ENCODE data around the gene ACTRT2. TPM values are rescaled to one million over a fixed set of nuclear protein-coding genes. Genes with fewer than 3 reads are reported as not detected.

The ACTRT2 gene
- total RNA-seq, 1 experiment from 2014 or later: not detected

DNA sequence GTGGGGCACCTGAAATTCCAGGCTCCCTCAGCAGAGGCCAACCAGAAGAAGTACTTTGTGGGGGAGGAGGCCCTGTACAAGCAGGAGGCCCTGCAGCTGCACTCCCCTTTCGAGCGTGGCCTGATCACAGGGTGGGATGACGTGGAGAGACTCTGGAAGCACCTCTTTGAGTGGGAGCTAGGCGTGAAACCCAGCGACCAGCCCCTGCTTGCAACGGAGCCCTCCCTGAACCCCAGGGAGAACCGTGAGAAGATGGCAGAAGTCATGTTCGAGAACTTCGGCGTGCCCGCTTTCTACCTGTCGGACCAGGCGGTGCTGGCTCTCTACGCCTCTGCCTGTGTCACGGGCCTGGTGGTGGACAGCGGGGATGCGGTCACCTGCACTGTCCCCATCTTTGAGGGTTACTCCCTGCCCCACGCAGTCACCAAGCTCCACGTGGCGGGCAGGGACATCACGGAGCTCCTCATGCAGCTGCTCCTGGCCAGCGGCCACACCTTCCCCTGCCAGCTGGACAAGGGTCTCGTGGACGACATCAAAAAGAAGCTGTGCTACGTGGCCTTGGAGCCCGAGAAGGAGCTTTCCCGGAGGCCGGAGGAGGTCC, 634 bp downstream of the ACTRT2 start:
- ATAC-seq: no peak
- Histone ChIP-seq H3K27me3 (ENCODE audit: low read length) (peaks cover 76% of the 10 kb centered on the region), H4K20me1 (ENCODE audit: low read length) (no peaks in the 10 kb centered on the region), H3K9me3 (ENCODE audit: low read length) (no peaks in the 10 kb centered on the region), H3K4me3 (ENCODE audit: low read length) (no peak overlapping the region), H3K36me3 (ENCODE audit: low read depth, low read length) (no peaks in the 10 kb centered on the region), H3K79me2 (ENCODE audit: low read length) (no peaks in the 10 kb centered on the region), H3K4me1 (ENCODE audit: insufficient read depth, low read length) (no peaks in the 10 kb centered on the region), H2AFZ (ENCODE audit: low read length) (no peak overlapping the region), H3K27ac (ENCODE audit: low read length) (no peak overlapping the region), H3F3A (ENCODE audit: low read length, unreplicated experiment) (no peaks in the 10 kb centered on the region), H3K9me2 (replicated peaks; ENCODE audit: low read length) (no peaks in the 10 kb centered on the region), H3K4me2 (ENCODE audit: low read length) (no peak overlapping the region), H3K9ac (ENCODE audit: low read length) (no peak overlapping the region)
- DNase-seq: no peak
- TF ChIP-seq EZH2 (IDR thresholded peaks at IDR 0.05; ENCODE audit: low read length, unreplicated experiment) (no peak), EZH2phosphoT487 (IDR thresholded peaks at IDR 0.05; ENCODE audit: borderline replicate concordance, low read length) (no peak)
- TF ChIP-seq, protein P1, sequence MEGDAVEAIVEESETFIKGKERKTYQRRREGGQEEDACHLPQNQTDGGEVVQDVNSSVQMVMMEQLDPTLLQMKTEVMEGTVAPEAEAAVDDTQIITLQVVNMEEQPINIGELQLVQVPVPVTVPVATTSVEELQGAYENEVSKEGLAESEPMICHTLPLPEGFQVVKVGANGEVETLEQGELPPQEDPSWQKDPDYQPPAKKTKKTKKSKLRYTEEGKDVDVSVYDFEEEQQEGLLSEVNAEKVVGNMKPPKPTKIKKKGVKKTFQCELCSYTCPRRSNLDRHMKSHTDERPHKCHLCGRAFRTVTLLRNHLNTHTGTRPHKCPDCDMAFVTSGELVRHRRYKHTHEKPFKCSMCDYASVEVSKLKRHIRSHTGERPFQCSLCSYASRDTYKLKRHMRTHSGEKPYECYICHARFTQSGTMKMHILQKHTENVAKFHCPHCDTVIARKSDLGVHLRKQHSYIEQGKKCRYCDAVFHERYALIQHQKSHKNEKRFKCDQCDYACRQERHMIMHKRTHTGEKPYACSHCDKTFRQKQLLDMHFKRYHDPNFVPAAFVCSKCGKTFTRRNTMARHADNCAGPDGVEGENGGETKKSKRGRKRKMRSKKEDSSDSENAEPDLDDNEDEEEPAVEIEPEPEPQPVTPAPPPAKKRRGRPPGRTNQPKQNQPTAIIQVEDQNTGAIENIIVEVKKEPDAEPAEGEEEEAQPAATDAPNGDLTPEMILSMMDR (conservative IDR thresholded peaks at IDR 0.05; ENCODE audit: low read depth, low read length): no peak
- ChIA-PET POLR2A (ENCODE audit: unreplicated experiment) (no interaction called here), CTCF (no interaction called here)
- BruUV-seq (replicated peaks): no TSS peak
- intact Hi-C loops (cut with micrococcal nuclease): no loop called here

DNA sequence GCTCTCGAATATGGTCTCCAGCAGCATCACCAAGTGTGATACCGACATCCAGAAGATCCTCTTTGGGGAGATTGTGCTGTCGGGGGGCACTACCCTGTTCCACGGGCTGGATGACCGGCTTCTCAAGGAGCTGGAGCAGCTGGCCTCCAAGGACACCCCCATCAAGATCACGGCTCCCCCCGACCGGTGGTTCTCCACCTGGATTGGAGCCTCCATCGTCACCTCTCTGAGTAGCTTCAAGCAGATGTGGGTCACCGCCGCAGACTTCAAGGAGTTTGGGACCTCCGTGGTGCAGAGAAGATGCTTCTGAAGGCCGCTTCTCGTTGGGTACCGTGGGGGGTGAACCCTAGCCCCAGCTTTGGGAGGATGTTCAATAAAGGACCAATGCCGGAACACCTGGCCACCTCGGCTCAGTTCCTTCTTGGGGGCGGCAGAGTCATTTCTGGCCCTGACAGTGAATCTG, 1.3 kb downstream of the ACTRT2 start:
- Histone ChIP-seq H3K9me3 (ENCODE audit: low read length) (no peaks in the 10 kb centered on the region), H3K4me3 (ENCODE audit: low read length) (no peak overlapping the region), H3F3A (ENCODE audit: low read length, unreplicated experiment) (no peaks in the 10 kb centered on the region), H3K9ac (ENCODE audit: low read length) (no peak overlapping the region), H3K9me2 (replicated peaks; ENCODE audit: low read length) (no peaks in the 10 kb centered on the region), H3K36me3 (ENCODE audit: low read depth, low read length) (no peaks in the 10 kb centered on the region), H4K20me1 (ENCODE audit: low read length) (no peaks in the 10 kb centered on the region), H3K79me2 (ENCODE audit: low read length) (no peaks in the 10 kb centered on the region), H3K4me2 (ENCODE audit: low read length) (no peak overlapping the region), H3K27me3 (ENCODE audit: low read length) (peaks cover 76% of the 10 kb centered on the region), H3K27ac (ENCODE audit: low read length) (no peak overlapping the region), H2AFZ (ENCODE audit: low read length) (no peak overlapping the region), H3K4me1 (ENCODE audit: insufficient read depth, low read length) (no peaks in the 10 kb centered on the region)
- ATAC-seq: no peak
- no TSS peak for BruUV-seq (replicated peaks)
- intact Hi-C loops (cut with micrococcal nuclease): no loop called here
- no peak for DNase-seq
- POLR2A ChIA-PET (ENCODE audit: unreplicated experiment): no interaction called here
- CTCF ChIA-PET: no interaction called here
- TF ChIP-seq EZH2phosphoT487 (IDR thresholded peaks at IDR 0.05; ENCODE audit: borderline replicate concordance, low read length): no peak
- TF ChIP-seq, protein P1 (conservative IDR thresholded peaks at IDR 0.05; ENCODE audit: low read depth, low read length): no peak
- no peak for TF ChIP-seq EZH2 (IDR thresholded peaks at IDR 0.05; ENCODE audit: low read length, unreplicated experiment)

DNA sequence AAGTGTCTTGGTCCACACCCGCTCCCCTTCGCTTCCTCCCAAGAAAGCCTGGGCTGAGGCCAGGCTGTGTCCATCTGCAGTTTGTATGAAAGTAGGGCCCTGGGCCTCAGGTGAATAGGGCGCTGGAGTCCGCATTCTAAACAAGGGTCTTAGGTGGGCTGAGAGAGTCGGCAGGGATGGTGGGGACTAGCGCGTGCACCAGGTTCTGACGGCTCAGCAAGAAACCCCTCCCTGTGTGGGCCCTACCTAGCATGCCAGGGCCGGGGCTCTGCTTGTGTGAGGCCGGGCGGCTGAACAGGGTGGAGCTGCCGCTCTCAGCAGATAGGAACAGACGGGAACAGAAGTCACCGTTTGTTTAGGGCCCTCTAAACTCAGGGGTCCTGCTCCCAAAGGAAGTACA, 1.7 kb downstream of the ACTRT2 start:
- no peaks in the 10 kb centered on the region for H3F3A ChIP-seq (ENCODE audit: low read length, unreplicated experiment)
- TF ChIP-seq EZH2phosphoT487 (IDR thresholded peaks at IDR 0.05; ENCODE audit: borderline replicate concordance, low read length): no peak
- TF ChIP-seq, protein P1 (conservative IDR thresholded peaks at IDR 0.05; ENCODE audit: low read depth, low read length): no peak
- TF ChIP-seq EZH2 (IDR thresholded peaks at IDR 0.05; ENCODE audit: low read length, unreplicated experiment): no peak
- H3K9me3 ChIP-seq (ENCODE audit: low read length): no peaks in the 10 kb centered on the region
- BruUV-seq (replicated peaks): no TSS peak
- no peak overlapping the region for H3K27ac ChIP-seq (ENCODE audit: low read length)
- H3K27me3 ChIP-seq (ENCODE audit: low read length): peaks cover 76% of the 10 kb centered on the region
- H3K9me2 ChIP-seq (replicated peaks; ENCODE audit: low read length): no peaks in the 10 kb centered on the region
- no peak overlapping the region for H3K4me3 ChIP-seq (ENCODE audit: low read length)
- ChIA-PET CTCF (no interaction called here), POLR2A (ENCODE audit: unreplicated experiment) (no interaction called here)
- no peaks in the 10 kb centered on the region for H3K36me3 ChIP-seq (ENCODE audit: low read depth, low read length)
- no peak for ATAC-seq
- H3K4me2 ChIP-seq (ENCODE audit: low read length): no peak overlapping the region
- DNase-seq: no peak
- no peaks in the 10 kb centered on the region for H3K4me1 ChIP-seq (ENCODE audit: insufficient read depth, low read length)
- no peaks in the 10 kb centered on the region for H3K79me2 ChIP-seq (ENCODE audit: low read length)
- intact Hi-C loops (cut with micrococcal nuclease): no loop called here
- H2AFZ ChIP-seq (ENCODE audit: low read length): no peak overlapping the region
- H4K20me1 ChIP-seq (ENCODE audit: low read length): no peaks in the 10 kb centered on the region
- no peak overlapping the region for H3K9ac ChIP-seq (ENCODE audit: low read length)

Data from PC-3 (cell line).